CD4-positive, CD25-positive, alpha-beta regulatory T cell (primary cell): ENCODE data around the gene FXYD5. TPM values are rescaled to one million over a fixed set of nuclear protein-coding genes. Genes with fewer than 3 reads are reported as not detected.

Experiments used
- ATAC-seq, 2 donors: fragments of 150-1000 bp; cut with Tn5 transposase; one replicate each; pipeline ENCODE4 v1.10.0; 2021; ENCODE audit warnings: low read depth in 2 of 2, moderate number of reproducible peaks in 2 of 2, moderate library complexity in 1 of 2
- DNase-seq, 3 donors: peaks; one replicate each; pipeline versions ENCODE4 v3.0.0 to v3.0.0-alpha.2; 2012 to 2022; ENCODE audit warnings: mixed read lengths in 1 of 3
- H3K27ac ChIP-seq: one replicate; pipeline ENCODE4 v1.7.0; 2013; ENCODE audit warnings: mild to moderate bottlenecking, low read length; ENCODE audit not compliant: insufficient read depth, poor library complexity, severe bottlenecking
- H3K27me3 ChIP-seq: one replicate; pipeline ENCODE4 v1.7.0; 2013; ENCODE audit warnings: low read length; ENCODE audit not compliant: control insufficient read depth, insufficient read depth
- H3K36me3 ChIP-seq: one replicate; pipeline ENCODE4 v1.7.0; 2013; ENCODE audit warnings: mild to moderate bottlenecking, low read length, moderate library complexity; ENCODE audit not compliant: control insufficient read depth, insufficient read depth
- H3K4me1 ChIP-seq: 2 replicates; pipeline ENCODE4 v1.7.0; 2013; ENCODE audit warnings: mild to moderate bottlenecking, low read length; ENCODE audit not compliant: insufficient read depth, control insufficient read depth, poor library complexity, severe bottlenecking
- H3K4me3 ChIP-seq: one replicate; pipeline ENCODE4 v1.7.0; 2013; ENCODE audit warnings: low read depth, mild to moderate bottlenecking, low read length, moderate library complexity
- H3K9me3 ChIP-seq, 2 experiments: 1 replicate in 1 of 2; 2 replicates in 1 of 2; pipeline ENCODE4 v1.7.0; 2013; ENCODE audit warnings: low read length in 2 of 2, mild to moderate bottlenecking in 1 of 2, moderate library complexity in 1 of 2; ENCODE audit not compliant: control insufficient read depth in 2 of 2
- H3K27ac Mint-ChIP-seq, 3 donors: one replicate each; pipeline ENCODE4 v1.8.0; 2020 to 2022; ENCODE audit warnings: mild to moderate bottlenecking in 3 of 3, mixed read lengths in 3 of 3, moderate library complexity in 2 of 3
- H3K27me3 Mint-ChIP-seq: one replicate; pipeline ENCODE4 v1.8.0; 2022; ENCODE audit warnings: mild to moderate bottlenecking, mixed read lengths
- H3K36me3 Mint-ChIP-seq: one replicate; pipeline ENCODE4 v1.8.0; 2020; ENCODE audit warnings: mixed read lengths
- H3K4me1 Mint-ChIP-seq, 4 donors: one replicate each; pipeline ENCODE4 v1.8.0; 2020 to 2022; ENCODE audit warnings: mixed read lengths in 4 of 4, mild to moderate bottlenecking in 1 of 4
- H3K4me3 Mint-ChIP-seq, 4 donors: one replicate each; pipeline ENCODE4 v1.8.0; 2020 to 2022; ENCODE audit warnings: mild to moderate bottlenecking in 4 of 4, mixed read lengths in 4 of 4, moderate library complexity in 3 of 4
- H3K9me3 Mint-ChIP-seq, 7 donors: one replicate each; pipeline ENCODE4 v1.8.0; 2020 to 2022; ENCODE audit warnings: mixed read lengths in 7 of 7, mild to moderate bottlenecking in 3 of 7, moderate library complexity in 2 of 7
- polyA plus RNA-seq, 4 donors: library from polyadenylated mRNA; unstranded; fragments of 300-500 nt; fragmentation: Illumina TruSeq; gene quantifications; one replicate each; pipeline ENCODE4 v1.2.3, GENCODE V29; 2021
- total RNA-seq: library from RNA; stranded (reverse); gene quantifications from one replicate; pipeline ENCODE4 v1.2.3, GENCODE V29; 2022

The FXYD5 gene
- total and polyA plus RNA-seq, 5 donors from 2014 or later: 465 to 575 (median 490) TPM

GRCh38 chr19:35174226-35174625 lies 19.7 kb downstream of the FXYD5 start:
- no peak for ATAC-seq
- Histone ChIP-seq H3K36me3 (peaks cover 17% of the 10 kb centered on the region), H3K4me3 (no peak overlapping the region), H3K4me1 (peaks cover 21% of the 10 kb centered on the region), H3K27me3 (no peaks in the 10 kb centered on the region), H3K27ac (no peak overlapping the region), H3K9me3 (peaks cover 5 to 10% of the 10 kb centered on the region in 2 experiments)
- peaks cover 12 to 50% (median 27%) of the 10 kb centered on the region in 4 donors for H3K4me1 Mint-ChIP-seq
- H3K9me3 Mint-ChIP-seq: peaks cover 0 to 4% (median 0%) of the 10 kb centered on the region in 7 donors
- peak overlapping the region in 2 of 3 donors; percentile 84 to 90 for H3K27ac Mint-ChIP-seq
- no peak overlapping the region for H3K4me3 Mint-ChIP-seq
- DNase-seq: no peak
- H3K27me3 Mint-ChIP-seq: no peaks in the 10 kb centered on the region
- peaks cover 2% of the 10 kb centered on the region for H3K36me3 Mint-ChIP-seq

GRCh38 chr19:35176181-35176570 lies 21.6 kb downstream of the FXYD5 start:
- Histone ChIP-seq H3K9me3 (peaks cover 5 to 10% of the 10 kb centered on the region in 2 experiments), H3K27ac (no peak overlapping the region), H3K4me3 (no peak overlapping the region), H3K36me3 (no peaks in the 10 kb centered on the region), H3K4me1 (peaks cover 17% of the 10 kb centered on the region), H3K27me3 (no peaks in the 10 kb centered on the region)
- Mint-ChIP-seq H3K27ac (peak overlapping the region in 2 of 3 donors; percentile 71 to 83), H3K9me3 (peaks cover 0 to 4% (median 1%) of the 10 kb centered on the region in 7 donors), H3K36me3 (no peaks in the 10 kb centered on the region), H3K4me3 (no peak overlapping the region), H3K27me3 (no peaks in the 10 kb centered on the region), H3K4me1 (peaks cover 7 to 54% (median 27%) of the 10 kb centered on the region in 4 donors)
- DNase-seq (no peak), ATAC-seq (no peak)

- Histone ChIP-seq H3K36me3 (no peaks in the 10 kb centered on the region), H3K27ac (no peak overlapping the region), H3K9me3 (peaks cover 5 to 10% of the 10 kb centered on the region in 2 experiments), H3K4me1 (peaks cover 6% of the 10 kb centered on the region), H3K4me3 (no peak overlapping the region), H3K27me3 (no peaks in the 10 kb centered on the region)
- H3K27me3 Mint-ChIP-seq: no peaks in the 10 kb centered on the region
- H3K4me1 Mint-ChIP-seq: peaks cover 0 to 44% (median 21%) of the 10 kb centered on the region in 4 donors
- H3K36me3 Mint-ChIP-seq: no peaks in the 10 kb centered on the region
- DNase-seq: no peak
- H3K4me3 Mint-ChIP-seq: no peak overlapping the region
- peaks cover 0 to 4% (median 2%) of the 10 kb centered on the region in 7 donors for H3K9me3 Mint-ChIP-seq
- H3K27ac Mint-ChIP-seq: peak overlapping the region in 2 of 3 donors; percentile 16 to 59
- ATAC-seq: no peak
These were observed 23.1 kb downstream of the FXYD5 start for GRCh38 chr19:35177377-35178274.

GRCh38 chr19:35178701-35179100 lies 24.2 kb downstream of the FXYD5 start:
- ATAC-seq: no peak

GRCh38 chr19:35179830-35180229 lies 25.3 kb downstream of the FXYD5 start:
- no peak overlapping the region for H3K27ac ChIP-seq
- Mint-ChIP-seq H3K36me3 (no peaks in the 10 kb centered on the region), H3K27me3 (peaks cover 4% of the 10 kb centered on the region), H3K4me3 (no peak overlapping the region), H3K27ac (no peak overlapping the region), H3K4me1 (peaks cover 1 to 39% (median 20%) of the 10 kb centered on the region in 4 donors), H3K9me3 (peaks cover 1 to 10% (median 4%) of the 10 kb centered on the region in 7 donors)
- H3K4me3 ChIP-seq: no peak overlapping the region
- DNase-seq: no peak
- no peaks in the 10 kb centered on the region for H3K27me3 ChIP-seq
- no peak for ATAC-seq
- H3K9me3 ChIP-seq: peaks cover 5 to 10% of the 10 kb centered on the region in 2 experiments
- peaks cover 4% of the 10 kb centered on the region for H3K4me1 ChIP-seq
- no peaks in the 10 kb centered on the region for H3K36me3 ChIP-seq

More at GRCh38 chr19:35178701-35179100, 24.2 kb downstream of the FXYD5 start:
- Histone ChIP-seq H3K36me3 (no peaks in the 10 kb centered on the region), H3K27me3 (no peaks in the 10 kb centered on the region), H3K9me3 (peaks cover 5 to 10% of the 10 kb centered on the region in 2 experiments), H3K4me1 (peaks cover 4% of the 10 kb centered on the region), H3K27ac (no peak overlapping the region), H3K4me3 (no peak overlapping the region)
- DNase-seq: no peak
- peak overlapping the region in 1 of 4 donors; percentile 17 for H3K4me3 Mint-ChIP-seq
- no peaks in the 10 kb centered on the region for H3K36me3 Mint-ChIP-seq
- no peaks in the 10 kb centered on the region for H3K27me3 Mint-ChIP-seq
- H3K9me3 Mint-ChIP-seq: peaks cover 0 to 5% (median 3%) of the 10 kb centered on the region in 7 donors
- peak overlapping the region in 1 of 3 donors; percentile 65 for H3K27ac Mint-ChIP-seq
- peaks cover 0 to 39% (median 16%) of the 10 kb centered on the region in 4 donors for H3K4me1 Mint-ChIP-seq

- Mint-ChIP-seq H3K36me3 (no peaks in the 10 kb centered on the region), H3K4me3 (no peak overlapping the region), H3K9me3 (peaks cover 1 to 13% (median 4%) of the 10 kb centered on the region in 7 donors), H3K27me3 (peaks cover 7% of the 10 kb centered on the region), H3K27ac (no peak overlapping the region), H3K4me1 (peaks cover 6 to 28% (median 16%) of the 10 kb centered on the region in 4 donors)
- H3K9me3 ChIP-seq: peaks cover 5 to 10% of the 10 kb centered on the region in 2 experiments
- no peaks in the 10 kb centered on the region for H3K36me3 ChIP-seq
- no peak overlapping the region for H3K27ac ChIP-seq
- no peak overlapping the region for H3K4me3 ChIP-seq
- no peaks in the 10 kb centered on the region for H3K27me3 ChIP-seq
- no peak for DNase-seq
- H3K4me1 ChIP-seq: peaks cover 4% of the 10 kb centered on the region
- no peak for ATAC-seq
These were observed 26.9 kb downstream of the FXYD5 start for GRCh38 chr19:35181387-35181786.

GRCh38 chr19:35184267-35184666 lies 29.7 kb downstream of the FXYD5 start:
- DNase-seq (no peak), ATAC-seq (no peak)
- peaks cover 12 to 15% (median 12%) of the 10 kb centered on the region in 4 donors for H3K4me1 Mint-ChIP-seq
- peaks cover 0 to 9% (median 4%) of the 10 kb centered on the region in 7 donors for H3K9me3 Mint-ChIP-seq
- no peaks in the 10 kb centered on the region for H3K36me3 Mint-ChIP-seq
- H3K4me1 ChIP-seq: no peaks in the 10 kb centered on the region
- no peak overlapping the region for H3K4me3 ChIP-seq
- no peaks in the 10 kb centered on the region for H3K36me3 ChIP-seq
- H3K27me3 Mint-ChIP-seq: peaks cover 20% of the 10 kb centered on the region
- H3K4me3 Mint-ChIP-seq: no peak overlapping the region
- no peak overlapping the region for H3K27ac Mint-ChIP-seq
- no peaks in the 10 kb centered on the region for H3K27me3 ChIP-seq
- H3K9me3 ChIP-seq: no peaks in the 10 kb centered on the region
- H3K27ac ChIP-seq: no peak overlapping the region
